NCI-H345 treated with DMSO at 0.1 percent for 48 hours (cell line): Measurements from ENCODE around the gene MTNR1B.

Experiments used
- DNase-seq: peaks from one replicate; lab custom pipeline; 2025; ENCODE audit not compliant: unreplicated experiment; lab: John Stamatoyannopoulos, UW

Gene MTNR1B

GRCh38 chr11:92977401-92977800 lies 8.0 kb downstream of the MTNR1B start:
- DNase-seq = no peak

GRCh38 chr11:92978271-92979111 lies 9.0 kb downstream of the MTNR1B start:
- DNase-seq = peak; percentile 99

- DNase-seq = no peak
Observed at GRCh38 chr11:92979176-92979575, 9.7 kb downstream of the MTNR1B start.

DNA sequence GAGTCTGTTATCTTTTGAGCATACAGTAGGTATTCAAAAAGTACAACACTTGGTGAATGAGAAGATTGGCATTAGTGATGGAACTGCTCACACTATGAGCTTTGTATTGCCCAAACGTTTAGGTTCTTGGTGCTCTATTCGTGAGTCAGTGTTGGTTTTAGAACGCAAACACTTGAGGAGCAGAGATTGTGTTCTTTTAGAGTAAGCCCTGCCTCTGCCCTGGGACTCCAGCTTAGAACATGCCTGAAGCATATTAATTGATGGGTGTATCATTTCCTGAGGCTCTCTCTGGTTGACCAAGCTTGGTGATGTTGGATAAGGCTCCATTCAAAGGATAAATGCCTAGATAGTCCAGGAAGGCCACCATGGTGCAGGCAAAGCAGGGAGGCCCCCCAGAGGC lies 10.9 kb downstream of the MTNR1B start:
- no peak for DNase-seq

DNA sequence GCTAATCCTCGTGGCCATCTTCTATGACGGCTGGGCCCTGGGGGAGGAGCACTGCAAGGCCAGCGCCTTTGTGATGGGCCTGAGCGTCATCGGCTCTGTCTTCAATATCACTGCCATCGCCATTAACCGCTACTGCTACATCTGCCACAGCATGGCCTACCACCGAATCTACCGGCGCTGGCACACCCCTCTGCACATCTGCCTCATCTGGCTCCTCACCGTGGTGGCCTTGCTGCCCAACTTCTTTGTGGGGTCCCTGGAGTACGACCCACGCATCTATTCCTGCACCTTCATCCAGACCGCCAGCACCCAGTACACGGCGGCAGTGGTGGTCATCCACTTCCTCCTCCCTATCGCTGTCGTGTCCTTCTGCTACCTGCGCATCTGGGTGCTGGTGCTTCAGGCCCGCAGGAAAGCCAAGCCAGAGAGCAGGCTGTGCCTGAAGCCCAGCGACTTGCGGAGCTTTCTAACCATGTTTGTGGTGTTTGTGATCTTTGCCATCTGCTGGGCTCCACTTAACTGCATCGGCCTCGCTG lies 12.1 kb downstream of the MTNR1B start:
- DNase-seq = no peak

- DNase-seq = no peak
Observed at GRCh38 chr11:92986585-92986984, 17.1 kb downstream of the MTNR1B start.

GRCh38 chr11:92993004-92993403 lies 23.6 kb downstream of the MTNR1B start:
- DNase-seq = no peak

- DNase-seq = no peak
Observed at GRCh38 chr11:93000511-93001476, 31.3 kb downstream of the MTNR1B start.

DNA sequence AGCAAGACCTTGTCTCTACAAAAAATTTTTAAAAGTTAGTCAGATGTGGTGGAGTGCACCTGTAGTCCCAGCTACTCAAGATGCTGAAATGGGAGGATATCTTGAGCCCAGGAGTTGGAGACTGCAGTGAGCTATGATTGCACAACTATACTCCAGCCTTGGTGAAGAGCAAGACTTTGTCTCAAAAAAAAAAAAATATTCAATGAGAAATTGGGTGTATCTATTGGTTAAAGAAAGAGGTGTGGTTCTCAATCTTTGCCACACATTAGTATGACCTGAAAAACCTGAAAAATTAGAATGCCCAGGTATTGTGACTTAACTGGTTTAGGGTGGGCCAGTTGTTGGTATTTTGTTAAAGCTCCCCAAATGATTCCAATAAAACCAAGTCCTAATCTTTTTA lies 32.4 kb downstream of the MTNR1B start:
- DNase-seq = no peak

GRCh38 chr11:93002380-93002779 lies 32.9 kb downstream of the MTNR1B start:
- no peak for DNase-seq

DNA sequence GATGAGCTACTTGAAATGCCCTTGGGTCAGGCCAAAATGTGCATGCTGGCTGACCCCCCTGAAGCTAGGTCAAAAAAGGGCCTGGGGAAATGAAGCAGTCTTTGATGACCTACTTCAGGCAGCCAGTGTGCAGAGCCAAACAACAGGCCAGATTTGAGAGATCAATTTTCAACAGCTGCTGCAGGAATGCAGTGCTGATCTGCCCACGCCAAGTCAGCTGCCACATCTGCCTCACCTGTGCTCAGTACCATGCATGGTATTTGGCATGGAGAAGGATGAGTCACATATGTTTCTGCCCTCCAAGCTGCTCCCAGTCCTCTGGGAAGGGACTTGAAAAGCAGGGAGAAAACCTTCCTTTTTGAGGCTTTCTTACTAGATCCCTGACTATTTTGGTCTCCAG lies 35.8 kb downstream of the MTNR1B start:
- DNase-seq = no peak

DNA sequence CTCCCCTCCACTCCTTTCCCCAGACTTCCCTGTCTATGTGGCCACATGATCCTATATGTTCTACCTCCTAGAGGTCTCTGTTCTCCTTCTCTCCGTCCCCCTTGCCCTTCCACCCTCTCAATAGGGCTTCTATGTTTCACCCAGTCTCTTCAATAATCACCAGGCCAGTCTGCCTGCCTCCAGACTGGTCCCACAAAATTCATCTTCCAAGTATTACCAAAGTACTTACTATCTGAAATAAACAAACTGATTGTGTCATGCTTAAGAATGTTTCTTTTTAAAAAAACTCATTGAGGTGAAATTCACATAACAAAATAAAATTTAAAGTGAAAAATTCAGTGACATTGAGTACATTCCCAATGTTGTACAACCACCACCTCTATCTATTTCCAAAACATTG lies 44.2 kb downstream of the MTNR1B start:
- DNase-seq = no peak

DNA sequence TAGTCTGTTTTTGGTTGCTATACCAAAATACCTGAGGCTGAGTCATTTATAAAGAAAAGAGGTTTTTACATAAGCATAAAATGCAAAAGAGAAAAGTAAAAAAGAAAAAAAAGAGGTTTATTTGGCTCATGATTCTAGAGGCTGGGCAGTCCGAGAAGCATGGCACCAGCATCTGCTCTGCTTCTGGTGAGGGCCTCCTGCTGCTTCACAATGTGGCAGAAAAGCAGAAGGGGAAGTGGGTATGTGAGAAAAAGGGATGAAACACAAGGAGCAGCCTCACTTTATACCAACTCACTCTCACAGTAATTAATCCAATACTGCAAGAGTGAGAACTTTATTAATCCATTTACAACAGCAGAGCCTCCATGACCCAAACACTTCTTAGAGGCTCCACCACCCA lies 47.1 kb downstream of the MTNR1B start:
- no peak for DNase-seq

DNA sequence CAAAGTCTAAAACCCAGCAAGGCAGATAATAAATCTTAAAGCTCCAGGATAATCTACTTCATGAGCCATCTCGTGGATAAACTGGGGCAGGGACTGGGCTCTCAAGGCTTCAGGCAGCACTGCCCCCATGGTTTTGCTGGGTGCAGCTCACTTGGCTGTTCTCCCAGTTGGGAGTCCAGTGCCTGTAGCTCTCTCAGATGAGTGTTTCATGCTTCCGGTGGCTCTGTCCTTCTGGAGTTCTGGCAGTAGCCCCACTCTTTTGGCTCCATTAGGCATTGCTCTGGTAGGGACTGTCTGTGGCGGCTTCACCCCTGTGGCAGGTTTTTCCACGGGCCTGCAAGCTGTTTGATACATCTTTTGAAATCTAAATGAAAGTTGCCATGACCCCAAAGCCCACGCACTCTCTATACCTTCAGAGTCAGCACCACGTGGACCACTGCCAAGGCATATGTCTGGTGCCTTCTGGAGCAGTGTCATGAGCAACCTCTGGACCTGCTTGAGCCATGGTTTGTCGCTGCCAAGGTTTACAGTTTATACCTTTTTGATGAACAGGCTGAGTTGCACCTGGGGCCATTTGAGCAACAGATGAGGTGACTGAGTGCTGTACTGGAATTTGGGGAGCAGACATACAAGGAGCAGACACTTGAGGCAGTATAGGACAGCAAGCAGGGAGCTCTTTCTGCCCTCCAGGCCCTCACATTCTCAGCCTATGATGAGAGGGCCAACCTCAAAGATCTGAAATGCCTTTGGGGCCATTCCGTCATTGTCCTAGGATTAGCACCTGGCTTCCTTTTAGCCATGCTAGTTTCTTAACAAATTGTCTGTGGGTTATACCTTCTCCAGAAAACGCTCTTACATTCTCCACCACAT lies 48.6 kb downstream of the MTNR1B start:
- no peak for DNase-seq

DNA sequence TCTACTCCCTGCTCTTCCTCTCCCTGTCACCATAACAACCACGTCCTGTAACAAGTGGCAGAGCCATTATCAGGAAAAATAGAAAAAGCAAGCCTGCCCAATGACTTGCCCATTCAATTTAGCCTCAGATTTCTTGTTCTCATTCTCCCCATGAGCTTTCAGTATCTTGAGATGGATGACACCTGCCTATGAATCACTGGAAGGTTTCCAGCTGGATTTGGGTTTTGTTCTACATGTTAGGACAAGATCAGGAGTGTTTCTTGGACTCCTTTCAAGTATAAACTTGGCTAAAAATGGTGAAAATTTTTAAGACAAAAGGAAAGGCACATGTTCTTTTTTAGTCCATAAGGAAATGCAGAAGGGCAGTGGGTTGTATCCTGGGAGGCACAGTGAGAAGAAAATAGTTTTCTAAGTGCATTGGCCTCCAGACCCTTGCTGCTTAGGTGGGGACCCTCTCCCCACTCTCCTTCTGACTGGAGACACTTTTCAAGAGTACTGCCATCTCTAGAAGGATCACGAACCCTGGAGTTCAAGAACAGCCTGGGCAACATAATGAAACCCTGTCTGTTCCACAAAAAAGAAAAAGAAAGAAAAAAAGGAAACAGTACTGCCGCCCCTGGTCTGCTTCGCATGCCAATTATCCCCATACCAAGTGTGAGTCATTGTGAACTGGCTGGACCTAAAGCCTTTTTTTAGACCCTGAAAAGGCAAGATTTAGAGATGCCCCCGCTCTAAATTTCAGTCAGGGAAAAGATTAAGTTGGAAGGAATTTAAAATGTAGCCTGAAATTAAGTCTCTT lies 51.0 kb downstream of the MTNR1B start:
- DNase-seq = no peak

GRCh38 chr11:93024369-93024768 lies 54.9 kb downstream of the MTNR1B start:
- no peak for DNase-seq

- DNase-seq = no peak
Observed at GRCh38 chr11:93025558-93026255, 56.3 kb downstream of the MTNR1B start.

- no peak for DNase-seq
Observed at GRCh38 chr11:93028960-93029522, 59.6 kb downstream of the MTNR1B start.

DNA sequence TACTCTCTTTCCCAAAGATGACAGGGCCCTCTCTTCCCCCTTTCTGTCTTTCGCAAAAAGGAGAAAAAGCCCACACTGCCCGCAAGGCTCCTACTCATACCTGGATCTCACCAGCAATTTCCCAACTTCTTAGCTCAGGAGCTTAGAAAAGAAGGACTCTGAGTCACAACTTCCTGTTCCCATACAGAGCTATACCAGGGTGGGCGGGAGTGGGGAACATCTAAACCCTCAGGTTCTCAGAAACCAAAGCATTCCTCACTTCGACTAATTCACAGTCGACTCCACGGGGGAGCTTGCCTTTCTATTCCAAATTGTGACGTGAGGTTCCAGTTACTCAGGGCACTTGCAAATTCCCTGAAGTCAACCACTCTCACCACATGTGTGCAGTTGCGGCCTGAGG lies 61.9 kb downstream of the MTNR1B start:
- no peak for DNase-seq
